Stimulated activated naive B cell treated with anti-CD40 and anti-IgM and Interleukin-4, amounts not matched to agents 10 μg/mL and 1 μg/mL and 100 μg/mL, for 72 hours (primary cell): ENCODE data around the gene CMTM7.
"Not testable (repeated sequence)": the region's sequence is repeated elsewhere in the genome, so short reads cannot be mapped to it uniquely, and the experiment has no call there.

ENCODE experiments used
- ATAC-seq, 2 donors: fragments of 150-1000 bp; cut with Tn5 transposase; replicated peaks; 2 replicates each; pipeline ENCODE4 v1.10.0; 2021; ENCODE audit warnings: moderate library complexity in 1 of 2
- DNase-seq: peaks from one replicate; pipeline ENCODE4 v3.0.0; 2021
- H3K27ac Mint-ChIP-seq: one replicate; pipeline ENCODE4 v1.8.0; 2022; ENCODE audit warnings: mild to moderate bottlenecking, mixed read lengths
- H3K27me3 Mint-ChIP-seq, 2 donors: one replicate each; pipeline ENCODE4 v1.8.0; 2022; ENCODE audit warnings: mixed read lengths in 2 of 2
- H3K36me3 Mint-ChIP-seq, 2 donors: one replicate each; pipeline ENCODE4 v1.8.0; 2022; ENCODE audit warnings: mixed read lengths in 2 of 2, mild to moderate bottlenecking in 1 of 2
- H3K4me1 Mint-ChIP-seq, 2 donors: one replicate each; pipeline ENCODE4 v1.8.0; 2022; ENCODE audit warnings: mixed read lengths in 2 of 2, mild to moderate bottlenecking in 1 of 2
- H3K4me3 Mint-ChIP-seq, 2 donors: one replicate each; pipeline ENCODE4 v1.8.0; 2022; ENCODE audit warnings: mild to moderate bottlenecking in 2 of 2, mixed read lengths in 2 of 2, moderate library complexity in 1 of 2
- H3K9me3 Mint-ChIP-seq, 2 donors: one replicate each; pipeline ENCODE4 v1.8.0; 2022; ENCODE audit warnings: mixed read lengths in 2 of 2, mild to moderate bottlenecking in 1 of 2

Gene CMTM7

DNA sequence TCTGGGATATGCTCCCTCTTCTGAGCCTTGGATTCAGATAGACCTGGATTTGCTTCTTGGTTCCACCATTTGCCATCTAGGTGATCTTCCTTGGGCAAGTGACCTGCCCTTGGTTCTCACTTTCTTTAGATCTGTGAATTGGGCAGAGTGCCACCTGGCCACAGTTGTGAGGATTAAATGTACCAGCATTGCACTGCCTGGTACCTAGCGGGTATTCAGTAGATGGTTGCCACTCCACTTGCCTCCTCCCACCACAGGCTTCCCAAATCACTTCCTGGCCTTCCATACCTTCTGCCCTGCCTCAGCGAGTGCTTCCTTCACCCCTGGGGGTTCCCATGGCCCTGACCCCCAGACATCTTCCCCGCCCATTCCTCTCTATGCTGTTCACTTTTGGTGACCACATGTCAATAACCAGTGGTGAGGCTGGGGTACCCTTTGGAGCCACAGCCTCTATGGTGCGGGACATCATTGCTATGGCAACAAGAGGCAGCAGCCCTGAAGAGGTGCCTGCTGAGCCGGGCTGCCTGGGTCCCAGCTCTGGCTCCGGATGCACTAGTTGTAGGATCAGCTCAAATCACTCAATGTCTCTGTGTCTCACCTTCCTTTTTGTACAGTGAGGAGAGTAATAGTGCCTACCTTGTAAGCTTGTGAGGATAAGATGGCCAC, 40.5 kb downstream of the CMTM7 start:
- Mint-ChIP-seq H3K27ac (peak overlapping the region; percentile 99), H3K27me3 (no peaks in the 10 kb centered on the region), H3K9me3 (no peaks in the 10 kb centered on the region), H3K36me3 (peaks cover 13 to 23% of the 10 kb centered on the region in 2 donors), H3K4me3 (peak overlapping the region; percentile 71 to 87), H3K4me1 (peaks cover 57 to 87% of the 10 kb centered on the region in 2 donors)
- no peak for DNase-seq
- no peak for ATAC-seq

- peaks cover 52 to 86% of the 10 kb centered on the region in 2 donors for H3K4me1 Mint-ChIP-seq
- DNase-seq, result peak; percentile 61
- no peaks in the 10 kb centered on the region for H3K27me3 Mint-ChIP-seq
- peak overlapping the region; percentile 75 to 87 for H3K4me3 Mint-ChIP-seq
- peaks cover 13 to 23% of the 10 kb centered on the region in 2 donors for H3K36me3 Mint-ChIP-seq
- peak; percentile 74 to 83 for ATAC-seq
- peak overlapping the region; percentile 99 for H3K27ac Mint-ChIP-seq
- H3K9me3 Mint-ChIP-seq, result no peaks in the 10 kb centered on the region
Observed at GRCh38 chr3:32432711-32433530, 41.3 kb downstream of the CMTM7 start.

DNA sequence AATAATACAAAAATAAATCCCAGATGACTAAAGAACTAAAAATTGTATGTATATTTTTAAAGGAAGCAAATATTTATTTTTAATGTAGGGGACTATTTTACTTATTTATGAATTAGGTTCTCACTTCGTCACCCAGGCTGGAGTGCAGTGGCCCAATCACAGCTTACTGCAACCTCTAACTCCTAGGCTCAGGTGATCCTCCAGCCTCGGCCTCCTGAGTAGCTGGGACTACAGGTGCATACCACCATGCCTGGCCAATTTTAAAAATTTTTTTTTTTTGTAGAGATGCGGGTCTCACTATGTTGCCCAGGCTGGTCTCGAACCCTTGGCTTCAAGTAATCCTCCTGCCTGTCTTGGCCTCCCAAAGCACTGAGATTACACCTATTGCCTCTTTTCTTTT, 42.6 kb downstream of the CMTM7 start:
- H3K9me3 Mint-ChIP-seq, result no peaks in the 10 kb centered on the region
- H3K36me3 Mint-ChIP-seq, result peaks cover 11 to 23% of the 10 kb centered on the region in 2 donors
- no peaks in the 10 kb centered on the region for H3K27me3 Mint-ChIP-seq
- DNase-seq, result no peak
- no peak for ATAC-seq
- H3K4me3 Mint-ChIP-seq, result no peak overlapping the region
- H3K27ac Mint-ChIP-seq, result no peak overlapping the region
- H3K4me1 Mint-ChIP-seq, result peaks cover 52 to 86% of the 10 kb centered on the region in 2 donors

DNA sequence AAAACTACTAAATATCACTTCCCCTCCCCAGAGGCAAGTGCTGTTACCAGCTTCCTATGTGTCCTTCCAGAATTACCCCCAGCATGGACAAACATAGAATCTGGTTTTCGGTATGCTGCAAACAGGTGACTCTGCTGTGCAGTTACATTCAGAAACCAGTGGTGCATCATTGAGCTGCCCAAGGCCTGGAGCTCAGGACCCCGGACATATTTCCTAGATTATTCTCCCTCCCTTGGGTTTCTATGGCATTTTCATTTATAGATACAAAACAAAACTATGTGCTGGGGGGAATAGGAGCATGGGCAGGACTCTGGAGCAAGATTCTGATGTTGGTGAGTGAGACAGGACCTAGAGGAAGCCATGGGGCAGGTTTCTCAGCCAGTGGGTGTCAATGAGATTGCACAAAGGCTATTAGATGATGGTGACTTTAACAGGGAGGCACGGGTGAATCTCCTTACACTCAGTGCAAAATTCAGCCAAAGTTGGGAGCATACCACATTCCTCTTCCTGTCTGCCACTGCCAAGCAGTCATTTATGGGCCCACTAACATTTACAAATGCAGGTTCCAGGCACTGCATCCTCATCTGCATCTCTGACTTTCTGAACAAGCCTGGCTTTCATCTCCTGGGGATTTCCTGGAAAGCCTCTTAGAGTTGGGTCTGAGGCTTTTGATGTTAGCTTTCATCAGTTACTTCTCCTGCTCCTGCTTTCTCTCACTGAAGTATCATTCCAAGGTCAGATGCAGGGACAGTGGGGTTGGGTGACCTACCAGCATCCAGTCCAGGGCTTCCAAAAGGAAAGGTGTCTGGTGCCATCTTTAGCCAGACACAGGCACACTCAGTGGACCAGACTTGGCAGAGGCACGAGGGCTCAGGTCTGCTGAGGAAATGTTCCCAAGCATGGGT, 44.5 kb downstream of the CMTM7 start:
- no peak for DNase-seq

DNA sequence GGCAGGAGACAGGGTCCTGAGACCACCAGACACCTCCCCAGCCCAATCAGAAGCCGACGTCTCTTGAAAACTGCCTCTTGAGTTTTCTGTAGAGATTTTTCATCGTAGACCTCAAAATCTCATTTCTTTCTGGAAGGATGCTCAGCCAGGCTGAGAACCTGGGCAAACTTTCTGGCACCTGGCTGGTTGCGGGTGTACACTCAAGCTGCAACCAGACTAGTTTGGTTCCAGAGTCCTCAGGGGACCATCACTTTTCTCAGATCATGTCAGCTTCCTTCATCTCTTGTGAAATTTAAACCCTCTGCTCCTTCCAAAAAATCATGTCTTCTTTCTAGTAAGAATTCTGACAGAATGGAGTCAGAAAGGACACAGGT, 45.1 kb downstream of the CMTM7 start:
- ATAC-seq (peak; percentile 57 to 59), DNase-seq (peak; percentile 68)
- peak overlapping the region; percentile 64 to 68 for H3K4me3 Mint-ChIP-seq
- peaks cover 51 to 86% of the 10 kb centered on the region in 2 donors for H3K4me1 Mint-ChIP-seq
- no peaks in the 10 kb centered on the region for H3K27me3 Mint-ChIP-seq
- peaks cover 5 to 16% of the 10 kb centered on the region in 2 donors for H3K36me3 Mint-ChIP-seq
- peak overlapping the region; percentile 95 for H3K27ac Mint-ChIP-seq
- H3K9me3 Mint-ChIP-seq, result no peaks in the 10 kb centered on the region

More for the DNA sequence above, 44.5 kb downstream of the CMTM7 start:
- Mint-ChIP-seq H3K4me3 (peak overlapping the region; percentile 65 to 68), H3K4me1 (peaks cover 46 to 86% of the 10 kb centered on the region in 2 donors), H3K36me3 (peaks cover 6 to 14% of the 10 kb centered on the region in 2 donors), H3K27me3 (no peaks in the 10 kb centered on the region), H3K9me3 (no peaks in the 10 kb centered on the region), H3K27ac (peak overlapping the region; percentile 95)
- peak in 1 of 2 donors; percentile 0 for ATAC-seq

DNA sequence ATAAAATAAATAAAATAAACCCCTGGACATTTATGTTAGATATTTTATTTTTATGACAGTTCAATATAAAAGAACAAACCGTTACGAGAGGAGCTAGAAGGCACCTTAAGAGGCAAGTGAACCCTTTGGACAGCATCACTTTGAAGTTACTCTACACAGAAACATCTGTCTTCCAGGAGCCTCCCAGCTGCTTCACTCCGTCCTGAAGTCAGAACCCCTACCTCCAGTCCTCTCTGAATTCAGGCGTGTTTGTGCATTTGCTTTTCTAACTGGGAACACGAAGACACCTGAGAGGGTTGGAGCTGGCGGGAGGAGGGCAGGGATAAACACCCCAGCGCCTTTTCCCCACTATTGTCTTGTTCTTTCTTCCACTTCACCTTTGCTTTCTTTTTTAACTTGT, 46.2 kb downstream of the CMTM7 start:
- H3K27me3 Mint-ChIP-seq, result no peaks in the 10 kb centered on the region
- peaks cover 48 to 80% of the 10 kb centered on the region in 2 donors for H3K4me1 Mint-ChIP-seq
- peak overlapping the region; percentile 9 to 10 for H3K4me3 Mint-ChIP-seq
- ATAC-seq (no peak), DNase-seq (no peak)
- peaks cover 10 to 23% of the 10 kb centered on the region in 2 donors for H3K36me3 Mint-ChIP-seq
- no peaks in the 10 kb centered on the region for H3K9me3 Mint-ChIP-seq
- H3K27ac Mint-ChIP-seq, result peak overlapping the region; percentile 98

DNA sequence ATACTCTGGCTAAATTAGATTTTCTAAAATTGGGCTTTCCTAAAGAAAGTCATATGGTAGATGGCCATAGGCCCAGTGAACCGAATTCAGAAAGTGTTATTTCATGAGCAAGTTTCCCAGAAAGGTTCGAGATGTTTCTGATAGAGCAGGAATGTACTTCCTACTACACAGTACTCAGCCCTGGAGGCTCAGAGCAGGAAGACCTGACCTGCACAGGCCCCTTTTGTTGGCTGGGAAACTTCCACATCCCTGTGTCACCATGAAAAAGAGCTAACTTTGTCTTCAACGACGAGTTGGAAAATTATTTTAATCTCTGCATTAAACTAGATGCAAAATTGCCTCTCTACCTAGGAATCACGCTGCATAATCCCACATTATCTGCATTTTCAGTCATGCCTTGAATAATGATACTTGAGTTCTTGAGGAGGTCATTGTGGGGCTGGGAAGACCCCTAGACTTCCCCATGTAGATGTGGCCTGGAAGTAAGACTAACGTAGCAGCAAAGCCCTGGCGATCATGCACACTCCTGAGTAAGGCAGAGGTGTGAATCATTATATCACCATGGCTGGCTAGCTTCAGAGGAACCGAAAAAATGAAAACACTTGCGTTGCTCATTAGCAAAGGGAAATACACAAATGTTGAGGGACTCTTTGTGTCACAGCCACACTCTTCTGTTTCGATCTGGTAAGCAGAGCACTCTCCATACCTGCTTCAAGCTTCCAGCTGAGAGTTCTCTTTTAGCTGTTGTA, 47.1 kb downstream of the CMTM7 start:
- no peaks in the 10 kb centered on the region for H3K27me3 Mint-ChIP-seq
- peak overlapping the region; percentile 67 to 69 for H3K4me3 Mint-ChIP-seq
- H3K27ac Mint-ChIP-seq, result peak overlapping the region; percentile 98

DNA sequence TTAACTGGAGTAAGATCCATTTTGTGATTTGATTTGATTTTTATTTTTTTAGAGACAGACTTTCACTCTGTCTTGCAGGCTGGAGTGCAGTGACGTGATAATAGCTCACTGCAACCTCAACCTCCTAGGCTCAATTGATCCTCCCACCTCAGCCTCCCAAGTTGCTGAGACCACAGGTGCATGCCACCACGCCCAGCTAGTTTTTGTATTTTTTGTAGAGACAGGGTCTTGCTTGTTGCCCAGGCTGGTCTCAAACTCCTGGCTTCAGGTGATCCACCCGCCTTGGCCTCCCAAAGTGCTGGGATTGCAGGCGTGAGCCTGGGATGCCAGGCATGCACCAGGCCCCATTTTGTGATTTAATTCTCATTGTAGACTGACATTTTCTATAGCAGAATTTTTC, 47.8 kb downstream of the CMTM7 start:
- H3K27me3 Mint-ChIP-seq, DNase-seq, H3K9me3 Mint-ChIP-seq: not testable (repeated sequence)
- Mint-ChIP-seq H3K4me3 (peak overlapping the region; percentile 67 to 69), H3K36me3 (peaks cover 20 to 26% of the 10 kb centered on the region in 2 donors), H3K4me1 (peaks cover 47 to 86% of the 10 kb centered on the region in 2 donors), H3K27ac (peak overlapping the region; percentile 98)
- ATAC-seq, result peak; percentile 28 to 31

More for the DNA sequence above, 47.1 kb downstream of the CMTM7 start:
- ATAC-seq (peak; percentile 87), DNase-seq (peak; percentile 77)
- no peaks in the 10 kb centered on the region for H3K9me3 Mint-ChIP-seq
- H3K36me3 Mint-ChIP-seq, result peaks cover 16 to 23% of the 10 kb centered on the region in 2 donors
- H3K4me1 Mint-ChIP-seq, result peaks cover 47 to 80% of the 10 kb centered on the region in 2 donors

GRCh38 chr3:32440611-32441350, 49.1 kb downstream of the CMTM7 start:
- Mint-ChIP-seq H3K27ac (peak overlapping the region; percentile 98), H3K4me1 (peaks cover 46 to 84% of the 10 kb centered on the region in 2 donors), H3K4me3 (no peak overlapping the region), H3K9me3 (no peaks in the 10 kb centered on the region), H3K36me3 (peaks cover 25 to 32% of the 10 kb centered on the region in 2 donors), H3K27me3 (no peaks in the 10 kb centered on the region)
- no peak for ATAC-seq
- no peak for DNase-seq

- Mint-ChIP-seq H3K9me3 (no peaks in the 10 kb centered on the region), H3K27me3 (no peaks in the 10 kb centered on the region), H3K36me3 (peaks cover 37 to 47% of the 10 kb centered on the region in 2 donors), H3K27ac (peak overlapping the region; percentile 5), H3K4me3 (no peak overlapping the region), H3K4me1 (peaks cover 48 to 85% of the 10 kb centered on the region in 2 donors)
- DNase-seq (no peak), ATAC-seq (no peak)
Observed at GRCh38 chr3:32442766-32443165, 51.1 kb downstream of the CMTM7 start.

- Mint-ChIP-seq H3K4me3 (peak overlapping the region in 1 of 2 donors; percentile 17), H3K27me3 (no peaks in the 10 kb centered on the region), H3K36me3 (peaks cover 43 to 53% of the 10 kb centered on the region in 2 donors), H3K4me1 (peaks cover 49 to 80% of the 10 kb centered on the region in 2 donors), H3K27ac (peak overlapping the region; percentile 25), H3K9me3 (no peaks in the 10 kb centered on the region)
- no peak for DNase-seq
- ATAC-seq, result no peak
Observed at GRCh38 chr3:32443478-32443877, 51.8 kb downstream of the CMTM7 start.

DNA sequence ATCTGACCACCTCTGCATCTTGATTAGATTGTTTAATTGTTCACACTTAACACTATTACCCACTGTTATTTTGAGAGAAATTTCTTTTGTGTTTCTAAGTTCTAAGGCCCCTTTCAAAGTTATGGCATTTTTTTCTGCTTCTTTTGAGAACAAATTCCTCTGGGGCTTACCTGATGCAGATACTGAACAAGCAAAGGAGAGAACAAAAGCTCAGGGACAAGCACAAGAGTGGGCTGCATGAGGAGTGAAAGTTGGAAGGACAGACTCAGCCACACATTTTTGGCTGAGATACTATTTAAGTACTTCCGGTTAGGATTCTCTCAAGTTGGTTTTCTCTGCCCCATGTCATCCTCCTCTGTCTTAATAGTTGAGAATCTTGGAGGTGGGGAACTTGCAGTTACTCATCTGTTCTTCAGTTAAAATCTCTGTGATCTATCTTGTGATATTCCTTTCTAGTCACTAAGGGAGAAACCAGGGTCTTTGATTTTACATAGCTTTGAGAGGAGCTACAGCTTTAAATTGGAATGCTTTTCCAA, 56.3 kb downstream of the CMTM7 start:
- DNase-seq, result no peak
- H3K4me3 Mint-ChIP-seq, result no peak overlapping the region
- peaks cover 32 to 56% of the 10 kb centered on the region in 2 donors for H3K4me1 Mint-ChIP-seq
- peaks cover 48 to 63% of the 10 kb centered on the region in 2 donors for H3K36me3 Mint-ChIP-seq
- H3K27ac Mint-ChIP-seq, result no peak overlapping the region
- no peaks in the 10 kb centered on the region for H3K9me3 Mint-ChIP-seq
- ATAC-seq, result no peak
- H3K27me3 Mint-ChIP-seq, result no peaks in the 10 kb centered on the region
